Ovary (tissue), 9 donors: ENCODE data around the gene SCARF2. TPM values are rescaled to one million over a fixed set of nuclear protein-coding genes. Genes with fewer than 3 reads are reported as not detected.

Experiments
- DNase-seq, 5 donors: peaks; one replicate each; pipeline ENCODE4 v3.0.0-alpha.2; 2019 to 2020
- H3K27ac ChIP-seq, 2 donors: fragments of 200-600 bp; one replicate each; pipeline versions ENCODE4 v1.5.1 to v1.8.0; 2019 to 2022
- H3K27me3 ChIP-seq: fragments of 200-600 bp; one replicate; pipeline ENCODE4 v1.8.0; 2022
- H3K36me3 ChIP-seq: fragments of 200-600 bp; sonication (generic); one replicate; pipeline ENCODE4 v1.5.1; 2019
- H3K4me1 ChIP-seq: one replicate; pipeline ENCODE4 v1.8.1; 2013; ENCODE audit warnings: mild to moderate bottlenecking, moderate library complexity; ENCODE audit not compliant: insufficient read depth
- H3K4me3 ChIP-seq: fragments of 200-600 bp; sonication (generic); one replicate; pipeline ENCODE4 v1.5.1; 2017
- H3K9me3 ChIP-seq, 2 donors: fragments of 200-600 bp in 1 of 2; sonication (generic) in 1 of 2; one replicate each; pipeline versions ENCODE4 v1.5.1 to v1.8.1; 2013 to 2019; ENCODE audit warnings: mild to moderate bottlenecking in 1 of 2, moderate library complexity in 1 of 2
- CTCF ChIP-seq, 3 donors: fragments of 450-650 bp in 2 of 3; fragments of 200-600 bp in 1 of 3; IDR thresholded peaks; one replicate each; pipeline versions ENCODE4 v1.5.1 to v1.8.0; 2016 to 2022; ENCODE audit warnings: antibody characterized with exemption in 3 of 3, mild to moderate bottlenecking in 1 of 3
- EP300 ChIP-seq: sonication (generic); formaldehyde crosslinking; IDR thresholded peaks from one replicate; pipeline ENCODE4 v1.6.1; 2017; ENCODE audit warnings: antibody characterized with exemption
- POLR2A ChIP-seq: fragments of 450-650 bp; IDR thresholded peaks from one replicate; pipeline ENCODE4 v1.6.1; 2017; ENCODE audit warnings: antibody characterized with exemption, mild to moderate bottlenecking, moderate library complexity
- WGBS, 3 donors: extraction: QIAGEN DNeasy Blood & Tissue Kit in 1 of 3; methylation state at CpG; one replicate each; pipeline versions ENCODE4 v1.1.5 to v1.1.7; 2013 to 2017; 5-methylcytosine and 5-hydroxymethylcytosine counted together
- intact Hi-C, 4 donors: fragments of 100-400 bp; cut with DNase I; formaldehyde crosslinking; loops; one replicate each; pipeline versions ENCODE4 v1.11.0 to v1.15.1; 2022 to 2023
- polyA plus RNA-seq, 2 donors: library from polyadenylated mRNA; stranded (reverse); fragments of 200-250 nt in 1 of 2; fragments of 350-450 nt in 1 of 2; fragmentation: Illumina TruSeq in 1 of 2; extraction: RNeasy Lipid Tissue Mini Kit (QIAGEN cat#74804) in 1 of 2; gene quantifications; one replicate each; pipeline ENCODE4 v1.2.3, GENCODE V29; 2013 to 2014
- total RNA-seq, 7 donors: library from RNA; depleted of rRNA in 2 of 7; stranded (reverse); fragments of >200 nt in 2 of 7; fragmentation: NEBNext Ultra II Directional in 3 of 7; extraction: Animal tissue kit (Norgen Biotek cat#: 25700) in 3 of 7; gene quantifications; one replicate each; pipeline versions ENCODE4 v1.1.0 to v1.2.4, GENCODE V29; 2016 to 2023
- donor health status: DM: no; HTN: no; CAD: no; lungs with moderate emphysema.
- donor health status: DM: no; HTN: no; CAD: no.
- donor health status: Bipolar disorder and iron deficiency.
- donor health status: DM: yes; HTN: yes; CAD: no.
- donor health status: DM: no; HTN: no; CAD: no.
- donor health status: DM: yes; HTN: yes; CAD: no.

The SCARF2 gene
- total and polyA plus RNA-seq, 9 donors: 2.1 to 44.6 (median 19.9) TPM

- 86 to 89% (median 88%) methylated on average over 13 of the region's 13 CpGs for WGBS, 3 donors
These were observed 36.1 kb downstream of the SCARF2 start for GRCh38 chr22:20401376-20402014.

GRCh38 chr22:20400606-20401375 lies 36.8 kb downstream of the SCARF2 start:
- TF ChIP-seq POLR2A: no peak
- no peak for TF ChIP-seq CTCF (IDR thresholded peaks at IDR 0.05)
- TF ChIP-seq EP300: no peak
- no peak for DNase-seq
- no peaks in the 10 kb centered on the region for H3K36me3 ChIP-seq
- H3K27me3 ChIP-seq: no peaks in the 10 kb centered on the region
- H3K27ac ChIP-seq: no peak overlapping the region
- H3K9me3 ChIP-seq: no peaks in the 10 kb centered on the region
- H3K4me3 ChIP-seq: no peak overlapping the region
- intact Hi-C loops: loop anchor here in 1 of 4 donors (10.0 kb wide), 1 partner anchor 426 kb away; no protein-coding TSS in a partner anchor
- WGBS, 3 donors: 85 to 89% (median 87%) methylated on average over 15 of the region's 15 CpGs
- no peaks in the 10 kb centered on the region for H3K4me1 ChIP-seq

More at GRCh38 chr22:20401376-20402014, 36.1 kb downstream of the SCARF2 start:
- Histone ChIP-seq H3K36me3 (no peaks in the 10 kb centered on the region), H3K27me3 (no peaks in the 10 kb centered on the region), H3K9me3 (no peaks in the 10 kb centered on the region), H3K4me1 (no peaks in the 10 kb centered on the region), H3K27ac (no peak overlapping the region), H3K4me3 (no peak overlapping the region)
- TF ChIP-seq CTCF (IDR thresholded peaks at IDR 0.05) (no peak), POLR2A (no peak), EP300 (no peak)
- DNase-seq: no peak
- intact Hi-C loops: loop anchor here in 1 of 4 donors (10.0 kb wide), 1 partner anchor 427 kb away; no protein-coding TSS in a partner anchor

GRCh38 chr22:20399866-20400605 lies 37.6 kb downstream of the SCARF2 start:
- WGBS, 3 donors: 60 to 85% (median 64%) methylated on average over 4 of the region's 4 CpGs
- intact Hi-C loops: loop anchor here in 1 of 4 donors (10.0 kb wide), 1 partner anchor 425 kb away; no protein-coding TSS in a partner anchor
- no peak overlapping the region for H3K27ac ChIP-seq
- DNase-seq: no peak
- no peaks in the 10 kb centered on the region for H3K9me3 ChIP-seq
- TF ChIP-seq CTCF (IDR thresholded peaks at IDR 0.05): no peak
- TF ChIP-seq POLR2A: no peak
- no peak for TF ChIP-seq EP300
- no peaks in the 10 kb centered on the region for H3K27me3 ChIP-seq
- H3K4me1 ChIP-seq: peaks cover 3% of the 10 kb centered on the region
- no peaks in the 10 kb centered on the region for H3K36me3 ChIP-seq
- no peak overlapping the region for H3K4me3 ChIP-seq

GRCh38 chr22:20398420-20398819 lies 39.2 kb downstream of the SCARF2 start:
- Histone ChIP-seq H3K4me1 (peaks cover 6% of the 10 kb centered on the region), H3K9me3 (no peaks in the 10 kb centered on the region), H3K27ac (no peak overlapping the region), H3K36me3 (no peaks in the 10 kb centered on the region), H3K27me3 (no peaks in the 10 kb centered on the region), H3K4me3 (no peak overlapping the region)
- 95 to 99% (median 96%) methylated on average over 5 of the region's 5 CpGs for WGBS, 3 donors
- intact Hi-C loops: no loop called here
- TF ChIP-seq POLR2A (no peak), CTCF (IDR thresholded peaks at IDR 0.05) (no peak), EP300 (no peak)
- no peak for DNase-seq
